Muscle of back (tissue), 11 donors: ENCODE measurements around the gene LAX1. TPM values are rescaled to one million over a fixed set of nuclear protein-coding genes. Genes with fewer than 3 reads are reported as not detected.
"Not testable (repeated sequence)": the region's sequence is repeated elsewhere in the genome, so short reads cannot be mapped to it uniquely, and the experiment has no call there.

Source experiments
- DNase-seq, 3 donors: peaks; one replicate each; pipeline versions ENCODE4 v3.0.0 to v3.0.0-alpha.2; 2013
- polyA plus RNA-seq, 10 donors: library from polyadenylated mRNA; unstranded; fragments of 120-200 nt; gene quantifications; one replicate each; pipeline ENCODE4 v1.2.1, GENCODE V29; 2013; ENCODE audit not compliant: insufficient read length in 10 of 10

LAX1 gene
- polyA plus RNA-seq, 10 donors, result 0.07 to 1.2 (median 0.25) TPM; not detected in 1

DNA sequence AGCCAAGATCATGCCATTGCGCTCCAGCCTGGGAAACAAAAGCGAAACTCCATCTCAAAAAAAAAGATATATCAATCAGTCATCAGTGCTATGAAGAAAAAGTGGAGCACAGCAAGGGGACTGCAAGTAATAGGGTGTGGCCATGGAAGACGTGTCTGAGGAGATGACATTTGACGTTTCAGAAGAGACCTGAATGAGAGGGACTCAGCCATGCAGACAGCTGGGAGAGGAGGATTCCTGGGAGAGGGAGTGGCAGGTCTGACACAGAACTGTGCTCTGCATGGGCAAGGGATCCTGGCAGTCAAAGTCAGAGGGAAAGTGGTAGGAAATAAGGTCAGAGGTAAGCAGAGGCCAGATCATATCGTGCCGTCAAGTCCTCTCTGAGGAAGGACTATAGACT is 3.3 kb downstream of the LAX1 start:
- DNase-seq, result no peak

- peak; percentile 61 to 80 (median 72) for DNase-seq
Measured at GRCh38 chr1:203769505-203770343, 4.7 kb downstream of the LAX1 start.

GRCh38 chr1:203771901-203772301 is 6.9 kb downstream of the LAX1 start:
- DNase-seq, result no peak

- no peak for DNase-seq
Measured at GRCh38 chr1:203772836-203773235, 7.9 kb downstream of the LAX1 start.

DNA sequence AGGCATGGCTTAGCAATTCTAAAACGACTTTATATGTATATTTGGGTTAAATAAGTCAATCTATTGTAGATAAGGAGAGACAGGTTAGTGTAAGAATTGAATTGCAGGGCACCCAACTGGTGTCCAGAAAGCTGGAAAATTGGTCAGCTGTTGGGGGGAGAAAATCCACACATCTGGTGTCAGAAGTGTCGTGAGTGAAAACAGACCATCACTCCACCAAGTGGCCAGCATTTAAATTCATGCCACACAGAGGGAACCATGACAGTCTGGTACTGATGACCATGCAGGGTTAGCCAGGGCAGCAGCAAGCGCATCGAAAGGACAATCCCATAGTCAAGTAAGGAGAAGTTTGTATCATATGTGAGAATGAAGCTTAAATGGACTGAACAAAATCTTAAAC is 11.7 kb downstream of the LAX1 start:
- DNase-seq, result no peak

DNA sequence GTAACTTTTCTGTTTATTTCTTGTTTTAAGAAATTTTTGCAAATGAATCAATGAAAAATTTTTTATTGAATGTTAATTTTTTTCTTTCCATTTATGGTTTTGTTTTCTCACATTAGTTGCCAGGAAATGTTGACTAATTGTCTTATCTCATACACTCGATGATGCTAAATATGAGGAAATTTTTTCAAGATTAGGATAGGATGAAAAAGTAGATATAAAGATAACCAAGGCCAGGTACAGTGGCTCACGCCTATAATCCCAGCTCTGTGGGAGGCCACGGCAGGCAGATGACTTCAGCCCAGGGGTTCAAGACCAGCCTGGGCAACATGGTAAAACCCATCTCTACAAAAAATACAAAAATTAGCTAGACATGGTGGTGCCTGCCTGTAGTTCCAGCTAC is 12.6 kb downstream of the LAX1 start:
- no peak for DNase-seq

GRCh38 chr1:203778146-203778545 is 13.2 kb downstream of the LAX1 start:
- no peak for DNase-seq

- no peak for DNase-seq
Measured at GRCh38 chr1:203778789-203779188, 13.8 kb downstream of the LAX1 start.

- no peak for DNase-seq
Measured at GRCh38 chr1:203781962-203782361, 17.0 kb downstream of the LAX1 start.

GRCh38 chr1:203789966-203790365 is 25.0 kb downstream of the LAX1 start:
- DNase-seq, result no peak

DNA sequence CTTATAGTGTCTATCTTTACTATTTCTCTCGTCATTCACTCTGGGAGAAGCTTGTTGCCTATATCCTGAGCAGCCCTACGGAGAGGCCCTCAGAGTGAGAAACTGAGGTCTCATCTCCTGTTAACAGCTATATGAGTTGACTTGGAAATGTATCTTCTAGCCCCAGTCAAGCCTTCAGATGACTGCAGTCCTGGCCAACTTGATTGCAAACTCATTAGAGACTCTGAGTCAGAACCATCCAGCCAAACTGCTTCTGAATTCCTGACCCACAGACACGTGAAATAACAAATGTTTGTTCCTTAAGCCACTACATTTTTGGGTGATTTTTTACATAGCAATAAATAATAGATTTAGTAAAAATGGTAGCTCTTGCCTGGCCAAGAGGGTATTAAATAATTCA is 26.5 kb downstream of the LAX1 start:
- no peak for DNase-seq

DNA sequence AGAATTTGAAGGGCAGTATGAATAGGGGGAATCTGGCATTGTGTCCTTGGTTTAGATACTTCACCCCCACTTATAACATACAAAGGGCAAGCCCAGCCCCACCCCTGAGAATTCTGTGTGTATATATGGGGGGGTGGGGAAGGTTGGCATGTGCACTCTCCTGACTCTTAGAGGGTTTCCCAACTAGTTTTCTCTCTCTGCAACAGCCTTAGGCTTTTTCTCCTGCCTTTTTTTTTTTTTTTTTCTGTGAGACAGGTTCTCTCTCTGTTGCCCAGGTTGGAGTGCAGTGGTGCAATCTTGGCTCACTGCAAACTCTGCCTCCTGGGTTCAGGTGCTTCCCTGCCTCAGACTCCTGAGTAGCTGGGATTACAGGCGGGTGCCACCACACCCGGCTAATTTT is 27.5 kb downstream of the LAX1 start:
- no peak for DNase-seq

DNA sequence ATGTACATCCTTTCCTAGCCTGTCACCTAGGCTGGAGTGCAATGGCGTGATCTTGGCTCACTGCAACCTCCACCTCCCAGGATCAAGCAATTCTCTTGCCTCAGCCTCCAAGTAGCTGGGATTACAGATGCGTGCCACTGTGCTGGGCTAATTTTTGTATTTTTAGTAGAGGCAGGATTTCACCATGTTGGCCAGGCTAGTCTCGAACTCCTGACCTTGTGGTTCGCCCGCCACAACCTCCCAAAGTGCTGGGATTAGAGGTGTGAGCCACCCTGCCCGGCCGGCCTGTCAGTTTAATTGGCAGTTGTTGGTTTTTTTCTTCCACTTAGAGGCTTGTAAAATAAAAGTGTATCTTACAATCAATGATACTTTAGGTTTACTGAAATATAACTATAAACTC is 28.6 kb downstream of the LAX1 start:
- DNase-seq, result not testable (repeated sequence)

DNA sequence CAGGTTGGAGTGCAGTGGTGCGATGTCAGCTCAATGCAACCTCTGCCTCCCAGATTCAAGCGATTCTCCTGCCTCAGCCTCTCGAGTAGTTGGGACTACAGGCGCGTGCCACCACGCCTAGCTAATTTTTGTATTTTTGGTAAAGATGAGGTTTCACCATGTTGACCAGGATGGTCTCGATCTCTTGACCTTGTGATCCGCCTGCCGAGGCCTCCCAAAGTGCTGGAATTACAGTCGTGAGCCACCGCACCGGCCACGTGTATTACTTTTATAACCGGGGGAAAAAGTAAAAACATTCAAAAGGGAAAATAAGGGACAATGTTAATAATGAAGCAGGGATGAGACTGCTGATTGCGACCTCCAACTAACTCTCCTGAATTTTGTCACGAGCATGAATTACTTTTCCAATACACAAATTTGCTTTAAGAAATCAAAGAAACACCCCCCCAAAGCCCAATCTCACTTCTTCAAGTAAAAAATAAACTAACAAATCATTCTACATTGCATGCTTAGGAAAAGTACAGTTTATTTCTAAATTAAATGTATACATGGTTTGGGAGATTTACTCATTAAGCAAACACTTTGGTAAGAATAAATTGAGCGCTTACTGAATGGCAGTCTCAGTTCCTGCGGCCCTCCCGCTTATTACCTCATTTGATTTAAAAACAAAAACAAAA is 29.9 kb downstream of the LAX1 start:
- no peak for DNase-seq

- peak; percentile 97 to 99 (median 98) for DNase-seq
Measured at GRCh38 chr1:203795441-203796235, 30.7 kb downstream of the LAX1 start, which contains the start of the genes ZBED6 and ZC3H11A. Gene ZBED6 (plus strand): TSS chr1:203795623. CDS start chr1:203797523, 1,900 bp downstream. Gene ZC3H11A (plus strand): TSS chr1:203795623. CDS start chr1:203817071, 21,448 bp downstream.

GRCh38 chr1:203796236-203796605 is 31.2 kb downstream of the LAX1 start:
- DNase-seq, result peak; percentile 34 to 74 (median 45)

- no peak for DNase-seq
Measured at GRCh38 chr1:203797216-203797615, 32.2 kb downstream of the LAX1 start.

DNA sequence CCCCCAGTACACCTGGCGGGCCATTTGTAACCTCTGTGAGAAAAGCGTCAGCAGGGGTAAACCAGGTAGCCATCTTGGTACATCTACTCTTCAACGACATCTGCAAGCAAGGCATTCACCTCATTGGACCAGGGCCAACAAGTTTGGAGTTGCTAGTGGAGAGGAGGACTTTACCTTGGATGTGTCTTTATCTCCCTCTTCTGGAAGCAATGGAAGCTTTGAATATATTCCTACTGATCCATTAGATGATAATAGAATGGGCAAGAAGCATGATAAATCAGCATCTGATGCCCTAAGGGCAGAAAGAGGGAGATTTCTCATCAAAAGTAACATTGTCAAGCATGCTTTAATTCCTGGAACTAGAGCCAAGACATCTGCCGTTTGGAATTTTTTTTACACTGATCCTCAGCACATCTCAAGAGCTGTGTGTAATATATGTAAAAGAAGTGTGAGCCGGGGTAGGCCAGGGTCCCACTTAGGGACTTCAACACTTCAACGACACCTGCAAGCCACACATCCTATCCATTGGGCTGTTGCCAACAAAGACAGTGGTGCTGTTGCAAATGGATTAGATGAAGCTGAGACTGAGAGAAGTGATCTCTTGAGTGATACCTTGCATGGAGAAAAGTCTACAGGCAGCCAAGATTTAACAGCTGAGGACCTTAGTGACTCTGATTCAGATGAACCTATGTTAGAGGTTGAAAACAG is 33.1 kb downstream of the LAX1 start:
- peak in 2 of 3 donors; percentile 22 to 52 for DNase-seq

DNA sequence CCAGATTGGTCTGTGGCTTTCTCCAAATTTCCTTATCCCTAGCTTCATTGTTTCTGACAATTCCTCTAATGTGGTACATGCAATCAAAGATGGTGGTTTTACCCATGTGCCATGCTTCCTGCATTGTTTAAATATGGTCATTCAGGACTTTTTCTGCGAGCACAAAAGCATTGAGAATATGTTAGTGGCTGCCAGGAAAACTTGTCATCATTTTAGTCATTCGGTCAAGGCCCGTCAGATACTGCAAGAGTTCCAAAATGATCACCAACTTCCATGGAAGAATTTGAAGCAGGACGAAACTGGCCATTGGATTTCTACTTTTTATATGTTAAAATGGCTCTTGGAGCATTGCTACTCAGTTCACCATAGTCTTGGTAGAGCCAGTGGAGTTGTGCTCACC is 34.2 kb downstream of the LAX1 start:
- no peak for DNase-seq

- peak in 1 of 3 donors; percentile 7 for DNase-seq
Measured at GRCh38 chr1:203799971-203800370, 35.0 kb downstream of the LAX1 start.

DNA sequence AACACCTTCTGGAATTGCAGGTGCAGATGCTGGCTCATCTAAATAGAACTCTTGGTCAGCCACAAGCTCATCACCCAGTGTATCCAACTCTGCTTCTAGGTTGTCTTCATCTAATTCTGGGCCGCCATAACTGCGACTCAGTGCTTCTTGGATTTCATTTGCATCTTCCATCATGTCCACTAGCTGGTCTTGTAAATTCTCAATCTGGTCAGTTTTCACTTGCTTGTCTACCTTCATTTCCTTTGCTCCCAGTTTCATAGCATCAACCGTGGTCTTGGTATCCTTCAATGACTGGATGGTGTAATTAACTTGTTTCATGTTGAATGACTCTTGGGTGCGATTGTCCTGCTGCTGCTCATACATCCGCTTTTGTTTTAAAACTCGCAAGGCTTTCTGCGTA is 40.7 kb downstream of the LAX1 start:
- DNase-seq, result no peak

GRCh38 chr1:203807196-203807595 is 42.2 kb downstream of the LAX1 start:
- peak in 1 of 3 donors; percentile 29 for DNase-seq
